ENCODE results near the gene ZFPM1.

The ZFPM1 gene

GRCh38 chr16:88577166-88577565 lies 124.1 kb downstream of the ZFPM1 start:
- DNase-seq: no peak

GRCh38 chr16:88578446-88579313 lies 125.6 kb downstream of the ZFPM1 start:
- no peak for DNase-seq

- DNase-seq: no peak
Observed at GRCh38 chr16:88580371-88580770, 127.3 kb downstream of the ZFPM1 start.

- no peak for DNase-seq
Observed at GRCh38 chr16:88581033-88581432, 128.0 kb downstream of the ZFPM1 start.

GRCh38 chr16:88582912-88583575 lies 130.0 kb downstream of the ZFPM1 start:
- DNase-seq: no peak

- no peak for DNase-seq
Observed at GRCh38 chr16:88584676-88585075, 131.6 kb downstream of the ZFPM1 start.

GRCh38 chr16:88585269-88585668 lies 132.2 kb downstream of the ZFPM1 start:
- no peak for DNase-seq

- no peak for DNase-seq
Observed at GRCh38 chr16:88585927-88586581, 133.0 kb downstream of the ZFPM1 start.
